Osteocyte (in vitro differentiated cells): ENCODE results near the gene PIGU. TPM values are rescaled to one million over a fixed set of nuclear protein-coding genes. Genes with fewer than 3 reads are reported as not detected.
A peak's percentile ranks its signal among the peaks of the same experiment; 100 is the strongest.
"Not testable (repeated sequence)": the region's sequence is repeated elsewhere in the genome, so short reads cannot be mapped to it uniquely, and the experiment has no call there.

ENCODE experiments used
- DNase-seq: peaks from one replicate; pipeline ENCODE4 v3.0.0; 2021; ENCODE audit warnings: mixed read lengths; ENCODE audit not compliant: unreplicated experiment; ENCODE audit errors: extremely low spot score
- H3K27ac Mint-ChIP-seq: one replicate; pipeline ENCODE4 v1.8.0; 2021; ENCODE audit warnings: mild to moderate bottlenecking, mixed read lengths; ENCODE audit not compliant: unreplicated experiment
- H3K27me3 Mint-ChIP-seq: one replicate; pipeline ENCODE4 v1.8.0; 2021; ENCODE audit warnings: mixed read lengths; ENCODE audit not compliant: unreplicated experiment
- H3K36me3 Mint-ChIP-seq: one replicate; pipeline ENCODE4 v1.8.0; 2021; ENCODE audit warnings: mixed read lengths; ENCODE audit not compliant: unreplicated experiment
- H3K4me1 Mint-ChIP-seq: one replicate; pipeline ENCODE4 v1.8.0; 2021; ENCODE audit warnings: mixed read lengths; ENCODE audit not compliant: unreplicated experiment
- H3K4me3 Mint-ChIP-seq: one replicate; pipeline ENCODE4 v1.8.0; 2021; ENCODE audit warnings: mild to moderate bottlenecking, moderate library complexity, mixed read lengths; ENCODE audit not compliant: unreplicated experiment
- H3K9me3 Mint-ChIP-seq: one replicate; pipeline ENCODE4 v1.8.0; 2021; ENCODE audit warnings: mixed read lengths; ENCODE audit not compliant: unreplicated experiment
- total RNA-seq: library from RNA; stranded (reverse); gene quantifications from 2 replicates; pipeline ENCODE4 v1.2.1, GENCODE V29; 2021
- TF ChIP-seq, protein P1 (sequence below): fragments of 200-600 bp; sonication (generic); IDR thresholded peaks from 2 replicates; pipeline ENCODE4 v1.5.0; 2021; ENCODE audit warnings: antibody characterized with exemption, mild to moderate bottlenecking, moderate library complexity

The PIGU gene
- total RNA-seq, 1 donor from 2014 or later, result 15.5 TPM

DNA sequence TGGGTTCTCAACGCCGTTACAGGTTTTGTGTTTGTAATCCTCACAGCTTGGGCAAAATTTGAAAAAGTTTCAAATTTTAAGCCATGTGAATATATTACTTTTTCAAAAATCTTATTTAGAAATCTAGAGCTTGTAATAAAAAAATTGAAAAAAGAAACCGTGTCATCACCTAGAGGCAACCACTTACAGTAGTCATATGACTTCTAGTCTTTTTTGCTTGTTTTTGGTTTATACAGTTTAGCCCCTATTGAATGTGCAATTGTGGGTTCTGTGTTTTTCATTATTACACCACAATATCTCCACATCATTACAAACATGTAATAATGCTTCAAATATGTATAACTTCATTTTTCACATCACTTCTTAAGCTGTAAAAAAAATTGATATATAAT lies 159.8 kb downstream of the PIGU start:
- no peaks in the 10 kb centered on the region for H3K27me3 Mint-ChIP-seq
- H3K27ac Mint-ChIP-seq, result peak overlapping the region; percentile 99
- H3K4me1 Mint-ChIP-seq, result peaks cover 43% of the 10 kb centered on the region
- H3K4me3 Mint-ChIP-seq, result peak overlapping the region; percentile 96
- TF ChIP-seq, protein P1, sequence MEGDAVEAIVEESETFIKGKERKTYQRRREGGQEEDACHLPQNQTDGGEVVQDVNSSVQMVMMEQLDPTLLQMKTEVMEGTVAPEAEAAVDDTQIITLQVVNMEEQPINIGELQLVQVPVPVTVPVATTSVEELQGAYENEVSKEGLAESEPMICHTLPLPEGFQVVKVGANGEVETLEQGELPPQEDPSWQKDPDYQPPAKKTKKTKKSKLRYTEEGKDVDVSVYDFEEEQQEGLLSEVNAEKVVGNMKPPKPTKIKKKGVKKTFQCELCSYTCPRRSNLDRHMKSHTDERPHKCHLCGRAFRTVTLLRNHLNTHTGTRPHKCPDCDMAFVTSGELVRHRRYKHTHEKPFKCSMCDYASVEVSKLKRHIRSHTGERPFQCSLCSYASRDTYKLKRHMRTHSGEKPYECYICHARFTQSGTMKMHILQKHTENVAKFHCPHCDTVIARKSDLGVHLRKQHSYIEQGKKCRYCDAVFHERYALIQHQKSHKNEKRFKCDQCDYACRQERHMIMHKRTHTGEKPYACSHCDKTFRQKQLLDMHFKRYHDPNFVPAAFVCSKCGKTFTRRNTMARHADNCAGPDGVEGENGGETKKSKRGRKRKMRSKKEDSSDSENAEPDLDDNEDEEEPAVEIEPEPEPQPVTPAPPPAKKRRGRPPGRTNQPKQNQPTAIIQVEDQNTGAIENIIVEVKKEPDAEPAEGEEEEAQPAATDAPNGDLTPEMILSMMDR, result no peak
- no peak for DNase-seq
- H3K36me3 Mint-ChIP-seq, result peaks cover 8% of the 10 kb centered on the region
- no peaks in the 10 kb centered on the region for H3K9me3 Mint-ChIP-seq

DNA sequence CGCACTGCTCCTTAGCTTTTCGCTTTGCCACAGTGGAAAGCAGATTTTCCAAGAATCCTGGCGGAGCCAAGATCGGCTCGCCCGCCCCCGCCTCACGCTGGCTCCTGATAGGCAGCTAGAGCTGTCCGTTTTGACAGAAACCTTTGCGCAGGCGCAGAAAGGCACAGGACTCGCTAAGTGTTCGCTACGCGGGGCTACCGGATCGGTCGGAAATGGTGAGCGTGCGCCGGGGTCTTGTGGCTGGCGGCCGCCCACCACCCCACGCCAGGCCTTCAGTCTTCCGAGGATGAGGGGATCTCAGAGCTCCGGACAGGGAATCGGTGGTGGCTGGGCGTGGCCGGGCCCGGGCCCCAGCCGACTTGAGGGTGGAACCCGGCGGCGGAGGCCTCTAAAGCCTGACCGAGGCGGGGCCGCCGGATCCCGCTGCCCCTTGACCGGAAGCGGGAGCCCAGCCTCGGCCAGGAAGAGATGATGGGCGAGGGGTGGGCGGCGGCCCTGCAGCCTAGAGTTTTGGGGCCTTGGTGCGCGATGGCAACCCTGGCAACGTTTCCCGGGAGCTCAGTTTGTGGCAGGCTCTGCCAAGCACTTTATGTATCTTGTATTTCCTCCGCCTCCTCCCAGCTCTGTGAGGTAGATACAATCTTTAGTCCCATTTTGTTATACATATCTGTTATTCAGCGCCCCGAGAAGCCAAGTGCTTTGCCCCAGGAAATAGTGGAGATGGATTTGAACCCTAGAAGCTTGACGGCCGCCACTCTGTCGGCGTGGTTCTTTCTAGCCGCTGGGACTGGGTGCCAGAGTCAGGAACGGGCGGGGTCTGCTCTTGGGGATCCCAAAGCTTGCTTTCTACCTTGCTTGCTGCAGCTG lies 160.4 kb downstream of the PIGU start, which contains the start of gene DYNLRB1:
TSS of gene DYNLRB1 (plus strand) at position 176 of the 867 bp plus-strand sequence. CDS start at position 213, 37 bp downstream.
- H3K27me3 Mint-ChIP-seq, result no peaks in the 10 kb centered on the region
- TF ChIP-seq, protein P1, result no peak
- H3K4me1 Mint-ChIP-seq, result peaks cover 37% of the 10 kb centered on the region
- DNase-seq, result peak; percentile 99
- peaks cover 6% of the 10 kb centered on the region for H3K36me3 Mint-ChIP-seq
- H3K27ac Mint-ChIP-seq, result peak within 1 kb of the TSS; percentile 99
- no peaks in the 10 kb centered on the region for H3K9me3 Mint-ChIP-seq
- peak within 1 kb of the TSS; percentile 96 for H3K4me3 Mint-ChIP-seq

DNA sequence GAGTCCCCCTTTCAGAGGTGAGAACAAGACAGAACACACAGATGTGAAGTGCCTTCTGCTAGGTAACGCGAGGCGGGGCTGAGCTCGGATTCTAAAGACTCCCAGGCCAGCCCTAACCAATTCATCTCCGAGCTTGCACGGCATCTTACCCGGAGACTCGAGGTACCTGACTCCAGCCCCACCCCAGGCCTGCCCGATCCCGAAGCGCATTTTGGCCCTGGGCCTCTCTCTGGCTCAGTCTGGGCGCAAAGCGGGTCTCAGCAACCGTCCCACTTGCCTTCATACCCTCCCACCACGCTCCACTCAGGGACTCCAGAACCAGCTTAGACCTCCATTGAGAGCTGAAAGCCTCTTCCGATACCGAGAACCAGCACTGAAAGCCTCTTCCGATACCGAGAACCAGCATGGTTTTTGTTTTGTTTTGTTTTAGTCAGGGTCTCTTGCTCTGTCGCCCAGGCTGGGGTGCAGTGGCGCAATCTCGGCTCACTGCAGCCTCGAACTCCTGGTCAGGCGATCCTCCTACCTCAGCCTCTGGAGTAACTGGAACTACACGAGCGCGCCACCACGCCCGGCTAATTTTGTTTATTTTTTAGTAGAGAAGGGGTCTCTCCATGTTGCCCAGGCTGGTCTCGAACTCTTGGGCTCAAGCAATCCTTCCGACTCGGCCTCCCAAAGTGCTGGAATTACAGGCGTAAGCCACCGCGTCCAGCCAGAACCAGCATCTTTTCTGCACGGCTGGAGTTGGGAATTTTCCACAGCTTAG lies 161.2 kb downstream of the PIGU start:
- H3K4me3 Mint-ChIP-seq, result peak overlapping the region; percentile 96
- H3K9me3 Mint-ChIP-seq, result no peaks in the 10 kb centered on the region
- peak; percentile 81 for DNase-seq
- H3K27me3 Mint-ChIP-seq, result no peaks in the 10 kb centered on the region
- peak overlapping the region; percentile 99 for H3K27ac Mint-ChIP-seq
- H3K36me3 Mint-ChIP-seq, result peaks cover 13% of the 10 kb centered on the region
- TF ChIP-seq, protein P1, result no peak
- peaks cover 34% of the 10 kb centered on the region for H3K4me1 Mint-ChIP-seq

DNA sequence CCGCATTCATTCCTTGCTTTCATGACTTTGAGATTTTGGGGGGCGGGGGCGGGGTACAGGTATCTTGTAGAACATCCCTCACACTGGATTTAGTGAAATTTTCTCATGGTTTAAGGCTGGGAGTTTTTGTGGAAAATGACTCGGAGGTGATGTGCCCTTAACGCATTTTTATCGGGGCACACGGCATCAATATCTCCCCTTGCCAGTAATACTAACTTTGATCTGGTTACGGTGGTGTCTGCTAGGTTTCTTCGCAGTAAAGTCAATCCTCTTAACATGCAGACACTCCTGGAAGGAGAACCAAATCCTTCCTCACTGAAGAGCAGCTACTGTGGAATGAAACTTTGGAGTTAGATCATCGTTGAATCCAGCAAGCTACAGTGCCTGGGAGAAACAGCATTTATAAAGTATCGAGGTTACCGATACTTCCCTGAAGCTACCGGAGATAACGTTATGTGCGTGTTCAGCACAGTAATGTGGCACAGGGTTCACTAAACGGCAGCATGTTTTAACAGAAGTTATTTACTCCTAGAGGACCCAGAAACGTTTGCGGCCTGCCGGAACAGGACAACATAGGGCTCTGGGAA lies 161.9 kb downstream of the PIGU start:
- Mint-ChIP-seq H3K4me3 (peak overlapping the region; percentile 96), H3K27ac (peak overlapping the region; percentile 99), H3K36me3 (peaks cover 14% of the 10 kb centered on the region), H3K4me1 (peaks cover 34% of the 10 kb centered on the region), H3K9me3 (no peaks in the 10 kb centered on the region), H3K27me3 (no peaks in the 10 kb centered on the region)
- TF ChIP-seq, protein P1, result no peak
- DNase-seq, result no peak

DNA sequence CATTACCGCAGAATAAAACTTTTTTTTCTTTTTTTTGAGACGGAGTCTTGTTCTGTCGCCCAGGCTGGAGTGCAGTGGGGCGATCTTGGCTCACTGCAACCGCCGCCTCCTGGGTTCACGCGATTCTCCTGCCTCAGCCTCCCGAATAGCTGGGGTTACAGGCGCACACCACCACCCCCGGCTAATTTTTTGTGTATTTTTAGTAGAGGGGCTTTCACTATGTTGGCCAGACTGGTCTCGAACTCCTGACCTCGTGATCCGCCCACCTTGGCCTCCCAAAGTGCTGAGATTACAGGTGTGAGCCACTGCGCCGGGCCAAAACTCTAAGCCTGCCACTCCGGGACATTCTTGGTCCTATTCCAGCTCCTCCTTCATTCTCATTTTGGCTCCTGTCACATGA lies 162.9 kb downstream of the PIGU start:
- not testable (repeated sequence) for H3K4me3 Mint-ChIP-seq, H3K27me3 Mint-ChIP-seq, H3K9me3 Mint-ChIP-seq
- DNase-seq, result peak; percentile 48
- Mint-ChIP-seq H3K4me1 (peaks cover 34% of the 10 kb centered on the region), H3K27ac (peak overlapping the region; percentile 99), H3K36me3 (peaks cover 14% of the 10 kb centered on the region)
